Right atrium auricular region (tissue), 2 donors: Measurements from ENCODE around the gene PRSS50. TPM values are rescaled to one million over a fixed set of nuclear protein-coding genes. Genes with fewer than 3 reads are reported as not detected.

ENCODE experiments used
- total RNA-seq, 2 donors: library from RNA; depleted of rRNA; stranded (reverse); fragments of >200 nt; gene quantifications; one replicate each; pipeline ENCODE4 v1.1.0, GENCODE V29; 2016

PRSS50 gene
- total RNA-seq, 2 donors from 2014 or later: 0.12 TPM; not detected in 1

Other genes starting within 250 kb of the PRSS50 start
- gene RTP3, start 219.9 kb downstream of the PRSS50 start, total RNA-seq: not detected
- gene LRRC2, start 151.6 kb downstream of the PRSS50 start, total RNA-seq: 10 to 100 TPM in 1 of 2 donors, 1 to 10 TPM in 1; 7.0 to 29.7 TPM
- gene FAM240A, start 105.3 kb downstream of the PRSS50 start, total RNA-seq: not detected
- gene ALS2CL, start 24.2 kb downstream of the PRSS50 start, total RNA-seq: 10 to 100 TPM in 1 of 2 donors, 1 to 10 TPM in 1; 8.3 to 12.5 TPM
- gene TMIE, start 16.5 kb downstream of the PRSS50 start, total RNA-seq: not detected
- gene MYL3, start 145.6 kb upstream of the PRSS50 start, total RNA-seq: 100 to 1,000 TPM; 208 to 223 TPM
- 10 to 100 TPM in 1 of 2 donors, 1 to 10 TPM in 1; 7.2 to 10.1 TPM for gene PTH1R, start 159.9 kb upstream of the PRSS50 start, total RNA-seq